GM12874 (cell line): ENCODE results near the gene ITGAV.

Source experiments
- TF ChIP-seq, protein P1 (sequence below): IDR thresholded peaks from 2 replicates; pipeline ENCODE4 v1.5.1; 2011; ENCODE audit warnings: low read depth, mild to moderate bottlenecking, control low read depth, low read length, moderate library complexity; ENCODE audit not compliant: insufficient read depth

ITGAV gene

DNA sequence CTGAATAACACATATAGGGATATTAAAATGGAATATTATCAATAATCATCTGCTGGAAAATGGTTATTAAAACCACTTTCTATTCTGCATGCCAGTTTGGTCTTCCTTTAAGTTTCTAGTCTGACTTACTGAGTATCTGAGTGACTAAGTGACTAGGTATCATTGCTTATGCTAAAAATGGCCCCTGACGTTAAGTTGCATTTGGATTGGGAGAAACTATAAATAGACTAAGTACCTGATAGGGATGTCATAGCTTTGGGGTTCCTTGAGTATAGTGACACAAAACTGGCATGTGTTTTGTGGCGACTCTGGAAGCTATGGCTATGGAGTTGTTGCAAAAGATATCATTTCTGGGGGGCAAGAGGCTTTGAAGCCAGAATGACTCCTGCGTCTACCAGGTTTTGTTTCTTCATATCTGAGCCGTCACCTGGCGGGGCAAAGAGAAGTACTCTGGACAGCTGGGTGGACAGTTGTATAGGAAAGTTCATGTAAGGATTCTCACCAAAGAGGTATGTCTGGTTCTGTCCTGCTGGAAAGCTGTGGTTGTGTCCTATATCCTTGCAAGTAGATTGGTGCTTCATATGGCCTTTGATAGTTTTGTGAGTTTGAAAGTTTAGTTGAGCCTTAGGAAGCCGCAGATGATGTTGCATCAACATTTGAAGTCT lies 17.9 kb downstream of the ITGAV start:
- TF ChIP-seq, protein P1, sequence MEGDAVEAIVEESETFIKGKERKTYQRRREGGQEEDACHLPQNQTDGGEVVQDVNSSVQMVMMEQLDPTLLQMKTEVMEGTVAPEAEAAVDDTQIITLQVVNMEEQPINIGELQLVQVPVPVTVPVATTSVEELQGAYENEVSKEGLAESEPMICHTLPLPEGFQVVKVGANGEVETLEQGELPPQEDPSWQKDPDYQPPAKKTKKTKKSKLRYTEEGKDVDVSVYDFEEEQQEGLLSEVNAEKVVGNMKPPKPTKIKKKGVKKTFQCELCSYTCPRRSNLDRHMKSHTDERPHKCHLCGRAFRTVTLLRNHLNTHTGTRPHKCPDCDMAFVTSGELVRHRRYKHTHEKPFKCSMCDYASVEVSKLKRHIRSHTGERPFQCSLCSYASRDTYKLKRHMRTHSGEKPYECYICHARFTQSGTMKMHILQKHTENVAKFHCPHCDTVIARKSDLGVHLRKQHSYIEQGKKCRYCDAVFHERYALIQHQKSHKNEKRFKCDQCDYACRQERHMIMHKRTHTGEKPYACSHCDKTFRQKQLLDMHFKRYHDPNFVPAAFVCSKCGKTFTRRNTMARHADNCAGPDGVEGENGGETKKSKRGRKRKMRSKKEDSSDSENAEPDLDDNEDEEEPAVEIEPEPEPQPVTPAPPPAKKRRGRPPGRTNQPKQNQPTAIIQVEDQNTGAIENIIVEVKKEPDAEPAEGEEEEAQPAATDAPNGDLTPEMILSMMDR = no peak

DNA sequence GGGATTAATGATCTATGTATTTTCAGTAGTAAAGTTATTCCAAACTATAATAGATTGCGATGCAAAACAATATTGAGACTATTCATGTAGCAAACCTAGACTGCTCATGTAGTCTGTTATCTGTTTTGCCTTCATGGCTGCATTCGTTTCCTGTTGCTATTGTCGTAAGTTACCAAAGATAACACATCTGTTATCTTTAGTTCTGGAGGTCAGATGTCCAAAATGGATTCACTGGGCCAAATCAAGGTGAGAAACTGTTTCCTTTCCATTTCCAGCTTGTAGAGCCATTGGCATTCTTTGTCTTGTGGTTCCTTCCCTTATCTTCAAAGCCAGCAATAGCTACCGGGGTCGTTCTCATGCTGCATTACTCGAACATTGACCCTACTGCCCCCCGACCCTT lies 20.9 kb downstream of the ITGAV start:
- TF ChIP-seq, protein P1 = no peak

DNA sequence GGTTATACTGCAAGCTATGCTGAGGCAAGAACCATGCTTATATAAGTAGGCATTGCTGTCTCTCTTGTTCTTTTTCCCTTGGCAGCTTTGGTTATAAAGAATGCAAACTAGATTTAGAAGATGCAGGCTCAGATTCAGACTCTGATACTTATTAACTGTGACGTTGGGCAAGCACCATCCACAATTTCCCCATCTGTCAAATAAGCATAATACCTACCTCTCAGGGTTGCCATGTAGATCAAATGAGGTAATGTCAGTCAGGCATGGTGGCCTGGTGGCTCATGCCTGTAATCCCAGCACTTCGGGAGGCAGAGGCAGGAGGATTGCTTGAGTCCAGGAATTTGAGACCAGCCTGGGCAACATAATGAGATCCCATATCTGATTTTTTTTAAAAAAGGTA lies 21.7 kb downstream of the ITGAV start:
- TF ChIP-seq, protein P1 = no peak

DNA sequence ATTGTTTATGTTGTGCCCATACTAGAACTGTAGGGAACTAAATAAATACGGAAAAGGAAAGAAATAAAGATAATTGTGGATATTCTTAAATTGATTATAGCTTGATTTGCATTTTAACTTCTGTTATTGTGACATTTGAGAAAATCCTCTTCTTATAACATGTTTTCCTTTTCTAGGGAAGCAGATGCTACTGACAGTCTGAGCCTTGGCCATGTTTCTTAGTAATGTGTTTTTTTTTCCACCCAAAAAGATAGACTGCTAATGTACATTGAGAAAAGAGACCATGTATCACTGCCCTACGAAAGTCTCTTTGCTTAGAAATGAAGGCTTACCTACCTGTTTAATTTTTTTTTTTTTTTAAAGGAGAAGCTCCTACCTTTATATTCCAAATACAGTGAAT lies 22.2 kb downstream of the ITGAV start:
- TF ChIP-seq, protein P1 = no peak

DNA sequence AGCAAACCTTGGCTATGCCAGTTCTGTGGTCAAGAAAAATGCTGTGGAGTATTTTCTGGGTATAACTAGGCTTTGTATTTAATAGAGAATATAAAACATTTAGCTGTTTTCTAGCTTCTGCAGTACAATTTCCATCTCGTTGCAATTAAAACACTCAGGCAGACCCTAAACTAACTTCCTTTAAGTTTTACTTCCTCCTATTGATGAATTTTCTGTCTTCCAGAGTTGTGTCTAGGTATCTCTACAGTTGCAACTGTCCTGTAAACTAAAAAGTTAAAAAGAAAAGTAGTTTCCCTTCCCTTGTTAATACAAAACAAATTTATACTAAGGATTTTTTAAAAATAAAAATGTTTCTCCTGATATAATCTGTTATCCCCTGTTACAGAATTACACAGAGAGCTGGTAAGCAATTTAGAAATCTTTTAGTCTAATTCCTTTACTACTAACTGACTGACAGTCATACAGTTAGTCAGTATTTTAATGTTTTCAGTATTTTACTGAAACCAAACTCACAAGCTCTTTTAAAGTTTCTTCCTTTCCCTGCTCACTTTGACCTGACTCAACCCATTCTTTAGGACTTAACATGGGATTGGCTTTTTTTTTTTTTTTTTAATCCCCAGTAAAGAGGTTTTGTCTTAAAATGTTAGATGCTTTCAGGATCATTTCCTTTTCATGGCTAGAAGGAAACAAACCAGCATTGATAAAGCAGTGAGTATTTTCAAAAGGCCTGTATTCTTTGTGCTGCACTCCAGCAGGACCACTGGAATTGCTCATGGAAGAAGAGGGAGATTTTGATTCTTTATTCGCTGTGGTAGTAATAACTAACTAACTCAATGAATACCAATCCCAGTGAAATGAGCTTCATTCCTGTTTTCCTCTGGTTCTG lies 22.9 kb downstream of the ITGAV start:
- TF ChIP-seq, protein P1 = no peak

DNA sequence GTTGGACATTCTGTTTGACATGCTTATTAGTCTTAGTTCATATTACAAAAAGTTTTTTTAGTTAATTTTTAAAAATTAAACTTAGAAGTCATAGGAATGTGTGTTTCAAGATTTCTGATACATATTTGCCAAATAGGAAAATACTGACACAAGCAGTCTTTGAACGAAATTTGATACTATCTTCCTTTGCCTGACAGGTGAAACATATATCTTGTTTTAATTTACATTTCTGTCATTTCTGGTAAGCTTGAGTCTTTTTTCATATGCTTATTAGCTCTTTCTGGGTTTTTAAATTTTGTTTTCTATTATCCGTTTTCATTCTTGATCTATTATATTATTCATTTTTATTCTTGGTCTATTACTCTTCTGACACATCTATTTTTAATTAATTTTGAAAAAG lies 24.5 kb downstream of the ITGAV start:
- TF ChIP-seq, protein P1 = no peak

DNA sequence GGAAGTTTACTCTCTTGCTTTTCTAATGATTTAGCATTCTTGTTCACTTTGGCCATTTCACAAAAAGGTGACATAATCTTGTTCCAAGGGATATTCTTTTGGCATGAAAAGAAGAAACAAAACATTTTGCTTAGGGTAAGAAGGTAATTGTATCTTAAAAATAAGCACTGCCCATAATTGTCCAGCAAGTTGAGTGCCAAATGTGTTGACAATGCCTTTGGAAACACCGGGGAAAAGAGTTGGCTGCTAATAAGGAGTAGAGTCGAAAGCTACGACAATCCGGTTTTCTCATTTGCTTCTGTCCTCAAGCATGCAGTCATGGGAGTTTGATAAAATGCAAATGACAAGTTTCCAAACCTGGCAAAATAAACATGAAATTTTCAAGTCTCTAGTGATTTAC lies 27.3 kb downstream of the ITGAV start:
- TF ChIP-seq, protein P1 = no peak
